HTERT RPE-1 (cell line): ENCODE results near the gene SBF2.
"Not testable (repeated sequence)": the region's sequence is repeated elsewhere in the genome, so short reads cannot be mapped to it uniquely, and the experiment has no call there.

ENCODE experiments used
- in situ Hi-C: fragments of 300-500 bp; cut with MboI; formaldehyde crosslinking; loops from 4 replicates; pipeline ENCODE4 v1.14.3; 2020; ENCODE audit warnings: low sequenced_read_pairs

SBF2 gene

GRCh38 chr11:9914064-9914463 is 380.0 kb downstream of the SBF2 start:
- in situ Hi-C loops = no loop called here

GRCh38 chr11:9905960-9906791 is 387.8 kb downstream of the SBF2 start:
- in situ Hi-C loops = no loop called here

- in situ Hi-C loops = no loop called here
Observed at GRCh38 chr11:9905501-9905951, 388.5 kb downstream of the SBF2 start.

GRCh38 chr11:9903579-9903978 is 390.4 kb downstream of the SBF2 start:
- in situ Hi-C loops = no loop called here

- in situ Hi-C loops = no loop called here
Observed at GRCh38 chr11:9901943-9902342, 392.1 kb downstream of the SBF2 start.

GRCh38 chr11:9900253-9900652 is 393.8 kb downstream of the SBF2 start:
- in situ Hi-C loops = not testable (repeated sequence)

GRCh38 chr11:9899676-9900075 is 394.3 kb downstream of the SBF2 start:
- in situ Hi-C loops = no loop called here

GRCh38 chr11:9896902-9897301 is 397.1 kb downstream of the SBF2 start:
- in situ Hi-C loops = no loop called here

GRCh38 chr11:9895006-9895405 is 399.0 kb downstream of the SBF2 start:
- in situ Hi-C loops = no loop called here

GRCh38 chr11:9893474-9893873 is 400.5 kb downstream of the SBF2 start:
- in situ Hi-C loops = no loop called here

GRCh38 chr11:9888938-9889337 is 405.1 kb downstream of the SBF2 start:
- in situ Hi-C loops = no loop called here

GRCh38 chr11:9887472-9887871 is 406.5 kb downstream of the SBF2 start:
- in situ Hi-C loops = no loop called here

- in situ Hi-C loops = no loop called here
Observed at GRCh38 chr11:9886595-9886994, 407.4 kb downstream of the SBF2 start.

- in situ Hi-C loops = no loop called here
Observed at GRCh38 chr11:9884601-9885000, 409.4 kb downstream of the SBF2 start.

- in situ Hi-C loops = no loop called here
Observed at GRCh38 chr11:9880657-9881056, 413.4 kb downstream of the SBF2 start.

- in situ Hi-C loops = no loop called here
Observed at GRCh38 chr11:9878936-9879335, 415.1 kb downstream of the SBF2 start.

GRCh38 chr11:9876331-9876730 is 417.7 kb downstream of the SBF2 start:
- in situ Hi-C loops = no loop called here

- in situ Hi-C loops = no loop called here
Observed at GRCh38 chr11:9875862-9876261, 418.2 kb downstream of the SBF2 start.

GRCh38 chr11:9875399-9875798 is 418.6 kb downstream of the SBF2 start:
- in situ Hi-C loops = no loop called here

GRCh38 chr11:9874466-9874865 is 419.6 kb downstream of the SBF2 start:
- in situ Hi-C loops = no loop called here

- in situ Hi-C loops = no loop called here
Observed at GRCh38 chr11:9868641-9869040, 425.4 kb downstream of the SBF2 start.

- in situ Hi-C loops = no loop called here
Observed at GRCh38 chr11:9862981-9863380, 431.0 kb downstream of the SBF2 start.
